ENCODE measurements around the gene RGL2.
"Not testable (repeated sequence)": the region's sequence is repeated elsewhere in the genome, so short reads cannot be mapped to it uniquely, and the experiment has no call there.

Gene RGL2

GRCh38 chr6:33272275-33273128, 26.2 kb downstream of the RGL2 start:
- no peak for DNase-seq

DNA sequence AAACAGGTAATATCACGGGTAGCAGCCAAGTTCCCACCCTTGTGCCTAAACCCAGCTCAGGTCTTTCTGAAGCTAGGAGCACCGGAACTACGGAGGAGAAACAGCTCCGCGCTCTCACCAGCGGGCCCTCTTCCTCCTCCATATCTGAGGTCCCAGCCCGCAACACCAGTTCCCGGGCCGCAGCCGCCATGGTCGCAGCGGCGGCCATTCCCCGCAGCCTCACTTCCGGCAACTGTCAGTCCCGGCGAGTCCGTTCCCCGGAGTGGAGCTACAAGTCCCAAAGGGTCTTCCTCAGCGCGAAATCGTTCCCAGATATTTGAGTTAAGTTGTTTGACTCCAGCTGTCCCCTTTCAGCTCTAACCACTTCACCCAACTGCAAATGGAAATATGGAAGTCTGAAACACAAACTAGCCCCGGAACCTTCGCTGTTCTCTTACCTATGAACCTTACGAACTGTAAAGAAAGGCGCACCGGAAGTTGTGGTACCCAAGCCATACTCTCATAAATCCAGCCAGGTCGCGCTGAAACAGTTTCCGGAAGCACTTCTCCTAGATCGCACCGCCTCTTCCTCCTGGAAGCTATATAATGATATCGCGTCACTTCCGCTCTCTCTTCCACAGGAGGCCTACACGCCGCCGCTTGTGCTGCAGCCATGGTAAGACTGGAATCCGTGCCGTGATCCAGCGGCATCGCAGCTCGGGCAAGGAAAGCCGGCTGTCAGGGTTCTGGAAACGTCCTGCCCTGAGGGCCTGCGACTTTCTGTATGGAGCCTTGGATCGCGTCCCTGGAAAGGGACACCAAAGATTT, 27.1 kb downstream of the RGL2 start, which contains the start of the genes RPS18 and VPS52:
TSS of gene RPS18 (plus strand) at position 608 of the 807 bp plus-strand sequence. CDS start at position 653, 45 bp downstream.
TSS of gene VPS52 (minus strand) at position 409 of the 807 bp plus-strand sequence. CDS start at position 208, 201 bp downstream.
- DNase-seq = peak; percentile 95 to 99 (median 98)

- DNase-seq = no peak
Observed at GRCh38 chr6:33271117-33271467, 27.6 kb downstream of the RGL2 start.

- DNase-seq = no peak
Observed at GRCh38 chr6:33264015-33264414, 34.7 kb downstream of the RGL2 start.

DNA sequence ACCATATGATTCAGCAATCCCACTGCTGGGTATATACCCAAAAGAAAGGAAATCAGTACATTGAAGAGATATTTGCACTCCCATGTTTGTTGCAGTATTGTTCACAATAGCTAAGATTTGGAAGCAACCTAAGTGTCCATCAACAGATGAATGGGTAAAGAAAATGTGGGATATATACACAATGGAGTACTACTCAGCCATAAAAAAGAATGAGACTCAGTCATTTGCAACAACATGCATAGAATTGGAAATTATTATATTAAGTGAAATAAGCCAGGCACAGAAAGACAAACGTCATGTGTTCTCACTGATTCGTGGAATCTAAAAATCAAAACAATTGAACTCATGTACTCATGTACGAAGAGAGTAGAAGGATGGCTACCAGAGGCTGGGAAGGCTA, 36.3 kb downstream of the RGL2 start:
- not testable (repeated sequence) for DNase-seq

- DNase-seq = no peak
Observed at GRCh38 chr6:33259032-33259431, 39.7 kb downstream of the RGL2 start.

GRCh38 chr6:33254591-33254990, 44.2 kb downstream of the RGL2 start:
- DNase-seq = no peak

DNA sequence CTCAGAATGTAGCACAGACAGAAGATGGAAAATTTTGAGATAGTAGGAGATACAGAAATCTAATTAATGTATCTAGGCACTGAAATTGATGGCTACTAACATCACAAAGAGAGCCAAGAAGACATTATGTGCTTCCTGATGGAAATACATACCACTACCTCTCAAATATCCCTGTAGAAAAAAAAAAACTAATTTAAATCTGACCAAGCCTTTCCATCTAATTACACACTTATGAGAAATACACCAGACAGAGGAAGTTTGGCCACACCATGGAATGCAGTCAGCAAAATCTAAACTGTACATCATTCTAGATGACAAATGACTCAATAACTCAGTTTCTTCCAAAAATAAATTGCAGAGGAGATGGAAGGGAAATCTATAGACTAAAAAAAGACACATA, 46.0 kb downstream of the RGL2 start:
- no peak for DNase-seq

GRCh38 chr6:33251395-33252012, 47.2 kb downstream of the RGL2 start:
- no peak for DNase-seq

GRCh38 chr6:33250731-33251130, 48.0 kb downstream of the RGL2 start:
- DNase-seq = no peak

DNA sequence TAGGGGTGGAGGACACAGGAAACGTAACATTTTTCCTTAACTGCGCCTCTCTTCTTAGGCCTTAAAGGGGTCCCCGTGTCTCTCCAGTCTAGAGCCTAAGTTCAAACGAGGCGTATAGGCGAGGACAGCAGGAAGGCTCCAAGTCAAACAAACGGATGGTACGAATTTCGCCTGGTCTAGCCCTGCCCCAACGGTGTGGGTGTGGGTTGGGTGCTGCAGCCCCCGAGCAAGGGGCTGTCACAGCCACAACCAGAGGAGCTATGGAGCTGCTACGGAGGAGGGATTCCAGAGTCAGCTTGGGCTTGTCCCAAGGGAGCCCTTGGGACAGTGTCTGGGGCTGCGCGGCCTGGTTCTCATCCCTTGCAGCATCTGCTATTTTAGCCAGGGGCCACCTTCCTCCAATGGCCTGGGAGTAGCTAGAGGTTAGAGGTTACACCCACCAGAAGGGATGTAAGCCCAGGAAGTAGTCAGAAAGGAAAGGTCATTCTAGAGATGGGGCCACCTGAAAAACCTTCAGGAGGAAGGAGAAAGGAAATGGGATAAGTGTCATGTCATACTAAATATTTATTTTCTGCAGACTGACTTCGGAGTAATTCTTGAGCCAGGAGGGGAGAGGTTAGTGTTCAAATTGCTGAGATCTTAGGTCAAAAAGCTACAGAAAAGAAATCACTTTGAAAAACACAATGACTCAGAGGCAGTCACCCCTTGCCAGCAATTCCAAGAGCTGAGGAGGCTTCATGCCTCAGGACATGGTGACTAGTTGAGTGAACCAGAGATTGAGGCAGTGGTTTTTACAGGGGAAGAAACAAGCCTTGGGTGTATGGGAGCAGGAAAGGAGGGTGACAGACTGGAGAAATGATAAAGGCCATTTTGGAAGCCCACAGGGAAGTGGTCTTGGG, 48.8 kb downstream of the RGL2 start:
- peak in 1 of 3 experiments; percentile 20 for DNase-seq

DNA sequence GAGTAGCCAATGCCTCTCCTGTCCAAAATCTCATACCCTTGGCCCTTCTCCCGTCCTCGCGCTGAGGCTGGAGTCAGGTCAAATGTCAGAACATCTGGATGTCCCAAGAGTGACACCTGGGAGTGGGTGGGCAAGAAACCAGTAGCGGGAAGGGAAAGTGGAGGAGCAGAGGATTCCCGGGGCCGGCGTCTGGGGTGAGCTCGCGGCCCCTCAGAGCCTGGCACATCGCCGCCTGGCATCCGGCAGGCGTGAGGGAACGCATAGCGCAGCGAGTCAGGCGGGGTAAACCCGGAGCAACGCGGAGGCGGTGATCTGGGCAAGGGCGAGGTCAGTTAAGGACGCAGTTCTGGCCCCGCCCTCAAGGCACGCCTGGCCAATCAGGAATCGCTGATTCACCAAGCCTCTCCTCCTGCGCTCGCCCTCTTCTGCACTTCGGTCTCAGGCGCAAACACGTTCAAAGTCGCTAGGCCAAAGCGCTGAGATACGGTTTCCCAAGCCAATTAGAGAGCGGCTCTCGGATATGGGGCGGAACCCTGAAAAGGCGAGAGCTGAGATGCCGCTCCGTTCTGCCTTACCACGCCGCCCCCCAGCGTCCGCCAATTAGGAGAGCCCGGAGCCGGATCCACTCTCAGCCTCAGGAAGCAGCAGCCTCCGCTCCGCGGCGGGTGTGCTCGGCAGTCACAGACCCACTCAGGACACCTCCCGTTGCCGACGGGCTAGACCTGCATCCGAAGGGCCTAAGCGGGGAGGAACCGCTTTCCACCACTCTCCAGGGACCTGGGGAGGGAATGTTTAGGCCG, 49.6 kb downstream of the RGL2 start:
- peak; percentile 97 to 99 (median 99) for DNase-seq

- DNase-seq = peak in 1 of 3 experiments; percentile 26
Observed at GRCh38 chr6:33248643-33248931, 50.2 kb downstream of the RGL2 start.

DNA sequence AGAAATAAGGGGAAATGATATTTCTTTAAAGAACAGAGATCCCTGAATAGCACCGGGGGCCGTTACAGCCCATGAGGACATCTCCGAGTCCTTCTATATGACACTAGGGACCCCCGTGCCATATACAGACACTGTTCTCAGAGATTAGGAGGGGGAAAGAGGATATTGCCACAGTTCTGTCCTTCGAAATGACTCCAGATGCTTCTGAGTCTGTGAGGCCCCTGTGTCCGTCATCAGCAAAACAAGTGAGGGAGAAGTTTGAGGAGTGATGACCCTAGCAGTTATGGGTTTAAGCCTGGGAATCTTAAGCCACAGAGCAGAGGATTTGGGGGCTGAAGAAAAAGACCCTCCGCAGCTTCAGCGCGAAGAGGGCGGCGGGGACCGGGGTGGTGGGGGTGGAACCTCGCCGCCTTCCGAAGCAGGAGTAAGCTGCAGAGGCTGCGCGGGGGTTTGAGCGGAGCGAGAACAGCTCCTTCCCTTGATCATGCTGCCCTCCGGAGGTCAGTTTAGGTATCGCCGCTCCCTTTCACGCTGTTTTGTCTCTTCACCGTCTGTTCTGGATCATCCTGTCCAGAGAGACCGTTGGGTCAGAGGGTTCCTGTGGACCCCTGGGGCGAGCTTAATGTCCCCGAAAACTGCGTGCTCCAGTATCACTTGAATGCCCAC, 50.6 kb downstream of the RGL2 start:
- DNase-seq = peak; percentile 71 to 89 (median 84)

DNA sequence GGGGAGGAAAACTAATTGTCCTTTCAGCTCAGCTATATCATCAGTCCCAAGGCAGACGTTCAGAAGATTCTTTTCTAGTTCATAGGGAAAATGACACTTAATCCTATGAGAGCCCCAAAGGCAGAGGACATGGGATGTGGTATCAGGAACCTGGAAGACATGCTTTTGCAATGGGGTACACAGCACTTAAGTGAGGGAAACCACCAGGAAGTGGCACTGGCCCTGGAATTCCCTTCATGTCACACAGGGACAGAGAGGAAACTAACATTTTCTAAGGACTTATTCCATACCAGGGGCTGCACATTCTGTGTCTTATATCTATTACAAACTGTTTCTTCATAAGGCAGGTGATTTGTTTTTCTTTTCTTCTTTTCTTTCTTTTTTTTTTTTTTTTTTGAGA, 55.3 kb downstream of the RGL2 start:
- no peak for DNase-seq

GRCh38 chr6:33241968-33242367, 56.8 kb downstream of the RGL2 start:
- no peak for DNase-seq

All from NCI-H1417 (cell line).